DND-41 (cell line): ENCODE measurements around the gene PTGES2.

ENCODE experiments used
- ATAC-seq: fragments of 200-7000 bp; cut with Tn5 transposase; 3 replicates; pipeline ENCODE4 v1.9.1; 2021; ENCODE audit warnings: low read depth; ENCODE audit not compliant: insufficient read depth
- DNase-seq: peaks from one replicate; pipeline ENCODE4 v3.0.0-alpha.2; 2020
- H2AFZ ChIP-seq: 2 replicates; pipeline ENCODE4 v1.6.0; 2012; ENCODE audit warnings: low read depth, low read length
- H3K27ac ChIP-seq: 2 replicates; pipeline ENCODE4 v1.5.1; 2012; ENCODE audit warnings: low read length, inconsistent platforms
- H3K27me3 ChIP-seq: fragments of 200-600 bp; sonication (generic); 2 replicates; pipeline ENCODE4 v1.6.0; 2012; ENCODE audit warnings: low read length, mild to moderate bottlenecking, inconsistent platforms; ENCODE audit not compliant: insufficient read depth, poor library complexity
- H3K36me3 ChIP-seq: 2 replicates; pipeline ENCODE4 v1.5.1; 2012; ENCODE audit warnings: low read length, inconsistent platforms; ENCODE audit not compliant: insufficient read depth
- H3K4me1 ChIP-seq: 2 replicates; pipeline ENCODE4 v1.5.1; 2012; ENCODE audit warnings: mild to moderate bottlenecking, low read length; ENCODE audit not compliant: insufficient read depth
- H3K4me2 ChIP-seq: 2 replicates; pipeline ENCODE4 v1.6.0; 2012; ENCODE audit warnings: mild to moderate bottlenecking, moderate library complexity, low read length, inconsistent platforms; ENCODE audit not compliant: insufficient read depth
- H3K4me3 ChIP-seq, 2 experiments: fragments of 200-600 bp in 1 of 2; shearing (Covaris generic) in 1 of 2; 2 replicates each; pipeline ENCODE4 v1.5.1; 2012 to 2016; ENCODE audit warnings: inconsistent platforms in 2 of 2, low read length in 2 of 2, mild to moderate bottlenecking in 2 of 2, low read depth in 1 of 2, moderate library complexity in 1 of 2
- H3K79me2 ChIP-seq: 2 replicates; pipeline ENCODE4 v1.6.0; 2012; ENCODE audit warnings: low read length, inconsistent platforms; ENCODE audit not compliant: insufficient read depth
- H3K9ac ChIP-seq: 2 replicates; pipeline ENCODE4 v1.6.0; 2012; ENCODE audit warnings: low read depth, mild to moderate bottlenecking, inconsistent platforms, low read length, moderate library complexity
- H3K9me3 ChIP-seq: 2 replicates; pipeline ENCODE4 v1.5.1; 2012; ENCODE audit warnings: low read length, moderate library complexity, mild to moderate bottlenecking, inconsistent platforms; ENCODE audit not compliant: insufficient read depth, severe bottlenecking
- H4K20me1 ChIP-seq: 2 replicates; pipeline ENCODE4 v1.6.0; 2012; ENCODE audit warnings: low read length; ENCODE audit not compliant: insufficient read depth
- CTCF ChIP-seq: IDR thresholded peaks from 2 replicates; pipeline ENCODE4 v1.5.1; 2012; ENCODE audit warnings: borderline replicate concordance, low read length, moderate library complexity, mild to moderate bottlenecking; ENCODE audit not compliant: poor library complexity, severe bottlenecking; ENCODE audit errors: extremely low read depth
- EZH2 ChIP-seq: IDR thresholded peaks from 3 replicates; pipeline ENCODE4 v1.6.1; 2012; ENCODE audit warnings: borderline replicate concordance, low read depth, mild to moderate bottlenecking, moderate library complexity, low read length, inconsistent platforms; ENCODE audit not compliant: severe bottlenecking

Gene PTGES2

GRCh38 chr9:128127568-128127989 lies at the start of gene PTGES2:
PTGES2 (minus strand) TSS chr9:128127729; CDS start chr9:128127717, 12 bp downstream.
- peak; percentile 72 for ATAC-seq

GRCh38 chr9:128175726-128176125 lies 48.2 kb upstream of the PTGES2 start:
- Histone ChIP-seq H3K9ac (no peak overlapping the region), H3K27me3 (no peaks in the 10 kb centered on the region), H3K9me3 (peaks cover 8% of the 10 kb centered on the region), H3K79me2 (no peaks in the 10 kb centered on the region), H4K20me1 (no peaks in the 10 kb centered on the region), H3K36me3 (peaks cover 54% of the 10 kb centered on the region), H2AFZ (no peak overlapping the region), H3K4me3 (no peak overlapping the region), H3K4me1 (no peaks in the 10 kb centered on the region), H3K4me2 (no peak overlapping the region), H3K27ac (no peak overlapping the region)
- TF ChIP-seq CTCF (no peak), EZH2 (no peak)
- ATAC-seq (no peak), DNase-seq (no peak)

More at GRCh38 chr9:128127568-128127989, at the start of gene PTGES2:
- H3K4me2 ChIP-seq = peak within 1 kb of the TSS; percentile 68
- H3K79me2 ChIP-seq = peaks cover 31% of the 10 kb centered on the region
- TF ChIP-seq EZH2 (no peak), CTCF (no peak)
- peak; percentile 80 for DNase-seq
- H3K4me1 ChIP-seq = peaks cover 35% of the 10 kb centered on the region
- H3K27me3 ChIP-seq = no peaks in the 10 kb centered on the region
- H3K9ac ChIP-seq = peak within 1 kb of the TSS; percentile 97
- no peaks in the 10 kb centered on the region for H3K9me3 ChIP-seq
- peak within 1 kb of the TSS; percentile 74 for H2AFZ ChIP-seq
- H3K4me3 ChIP-seq = peak within 1 kb of the TSS; percentile 28 to 64
- H3K27ac ChIP-seq = peak within 1 kb of the TSS; percentile 96
- H4K20me1 ChIP-seq = peaks cover 20% of the 10 kb centered on the region
- peaks cover 25% of the 10 kb centered on the region for H3K36me3 ChIP-seq

GRCh38 chr9:128175102-128175563 lies 47.6 kb upstream of the PTGES2 start:
- no peaks in the 10 kb centered on the region for H3K79me2 ChIP-seq
- no peak overlapping the region for H3K9ac ChIP-seq
- no peak for ATAC-seq
- H3K27me3 ChIP-seq = no peaks in the 10 kb centered on the region
- H2AFZ ChIP-seq = no peak overlapping the region
- H3K4me1 ChIP-seq = no peaks in the 10 kb centered on the region
- H3K27ac ChIP-seq = no peak overlapping the region
- H3K4me3 ChIP-seq = no peak overlapping the region
- no peak for TF ChIP-seq CTCF
- no peak for TF ChIP-seq EZH2
- peaks cover 8% of the 10 kb centered on the region for H3K9me3 ChIP-seq
- H3K4me2 ChIP-seq = no peak overlapping the region
- no peaks in the 10 kb centered on the region for H4K20me1 ChIP-seq
- H3K36me3 ChIP-seq = peaks cover 49% of the 10 kb centered on the region
- no peak for DNase-seq
